GM21423 (cell line): ENCODE results near the gene BOLA2B.
"Not testable (repeated sequence)": the region's sequence is repeated elsewhere in the genome, so short reads cannot be mapped to it uniquely, and the experiment has no call there.

ENCODE experiments used
- ATAC-seq: cut with Tn5 transposase; IDR thresholded peaks from one replicate; pipeline ENCODE4 v1.9.1; 2021; ENCODE audit warnings: mild to moderate bottlenecking, moderate library complexity; ENCODE audit not compliant: unreplicated experiment

The BOLA2B gene

DNA sequence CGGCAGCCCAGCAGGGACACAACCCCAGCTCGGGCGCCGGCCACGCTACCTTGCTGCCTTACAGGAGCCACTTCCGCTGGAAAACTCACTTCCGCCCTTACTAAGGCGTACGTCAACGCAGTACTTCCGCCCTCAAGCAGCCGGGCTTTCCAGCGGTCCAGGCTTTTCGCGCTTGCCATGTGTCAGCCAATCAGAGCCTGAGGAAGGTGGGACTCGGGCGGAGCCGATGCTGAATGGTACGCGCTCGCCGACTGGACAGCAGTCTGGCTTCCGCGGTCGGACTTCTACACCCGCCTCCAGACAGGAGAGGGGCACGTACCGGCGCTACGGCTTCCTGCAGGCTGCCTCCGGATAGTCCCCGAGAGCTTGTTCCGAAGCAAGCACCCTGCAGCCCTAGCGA, at the start of gene BOLA2B, which contains the start of gene SLX1A:
BOLA2B (minus strand) TSS at position 52 of the 400 bp plus-strand sequence. CDS start 71 bp downstream, outside the sequence.
SLX1A (plus strand) TSS at position 261 of the 400 bp plus-strand sequence. CDS start 210 bp downstream, outside the sequence.
- peak; percentile 84 for ATAC-seq

- not testable (repeated sequence) for ATAC-seq
Observed at GRCh38 chr16:30217082-30217481, 23.6 kb upstream of the BOLA2B start.

DNA sequence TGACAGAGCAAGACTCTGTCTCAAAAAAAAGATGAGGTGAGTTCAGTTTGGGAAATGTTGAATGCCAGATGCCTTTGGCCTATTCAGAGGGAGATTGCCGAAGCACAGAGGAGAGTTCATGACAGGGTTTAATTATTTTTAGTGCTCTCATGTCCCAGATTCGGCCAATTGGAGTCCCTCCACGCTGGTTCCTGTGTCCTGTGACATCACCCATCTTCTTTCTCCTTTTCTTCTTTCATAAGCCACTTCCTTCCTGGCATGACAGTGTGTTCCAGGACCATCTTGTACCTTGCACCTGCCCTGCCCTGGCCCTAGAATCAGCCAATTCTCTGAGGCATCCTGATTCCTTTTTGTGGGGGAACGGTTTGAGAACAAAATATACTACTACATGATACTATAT, 17.9 kb upstream of the BOLA2B start:
- not testable (repeated sequence) for ATAC-seq

- ATAC-seq = not testable (repeated sequence)
Observed at GRCh38 chr16:30209032-30209431, 15.6 kb upstream of the BOLA2B start.

- ATAC-seq = not testable (repeated sequence)
Observed at GRCh38 chr16:30207063-30207704, 13.7 kb upstream of the BOLA2B start.

- not testable (repeated sequence) for ATAC-seq
Observed at GRCh38 chr16:30206252-30206651, 12.8 kb upstream of the BOLA2B start.

- ATAC-seq = not testable (repeated sequence)
Observed at GRCh38 chr16:30205541-30206236, 12.2 kb upstream of the BOLA2B start.

DNA sequence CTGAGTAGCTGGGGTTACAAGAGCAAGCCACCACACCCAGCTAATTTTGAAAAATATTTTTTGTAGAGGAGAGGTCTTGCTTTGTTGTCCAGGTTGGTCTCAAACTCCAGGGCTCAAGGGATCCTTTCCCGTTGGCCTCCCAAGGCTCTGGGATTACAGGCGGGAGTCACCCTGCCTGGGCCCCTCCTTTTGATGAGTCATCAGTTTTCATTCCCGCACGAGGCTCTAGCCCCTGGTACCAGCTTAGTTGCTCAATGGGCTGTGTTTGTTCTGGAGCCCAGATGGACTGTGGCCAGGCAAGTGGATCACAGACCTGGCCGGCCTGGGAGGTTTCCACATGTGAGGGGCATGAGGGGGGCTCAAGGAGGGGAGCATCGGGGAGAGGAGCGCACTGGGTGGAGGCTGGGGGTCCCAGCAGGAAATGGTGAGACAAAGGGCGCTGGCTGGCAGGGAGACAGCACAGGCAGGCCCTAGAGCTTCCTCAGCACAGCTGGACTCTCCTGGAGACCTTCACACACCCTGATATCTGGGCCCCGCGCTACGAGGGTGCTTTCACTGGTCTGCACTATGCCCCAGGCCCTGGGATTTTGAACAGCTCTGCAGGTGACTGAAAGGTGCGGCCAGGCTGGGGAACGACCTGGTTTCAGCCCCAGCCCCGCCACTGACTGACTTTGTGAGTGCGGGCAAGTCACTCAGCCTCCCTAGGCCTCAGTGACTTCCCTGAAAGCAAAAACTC, 6.3 kb upstream of the BOLA2B start:
- ATAC-seq = not testable (repeated sequence)

- ATAC-seq = not testable (repeated sequence)
Observed at GRCh38 chr16:30199049-30199448, 5.6 kb upstream of the BOLA2B start, which contains the start of gene SULT1A3. TSS of gene SULT1A3 (plus strand) at chr16:30199255. CDS start at chr16:30200729, 1,474 bp downstream.

DNA sequence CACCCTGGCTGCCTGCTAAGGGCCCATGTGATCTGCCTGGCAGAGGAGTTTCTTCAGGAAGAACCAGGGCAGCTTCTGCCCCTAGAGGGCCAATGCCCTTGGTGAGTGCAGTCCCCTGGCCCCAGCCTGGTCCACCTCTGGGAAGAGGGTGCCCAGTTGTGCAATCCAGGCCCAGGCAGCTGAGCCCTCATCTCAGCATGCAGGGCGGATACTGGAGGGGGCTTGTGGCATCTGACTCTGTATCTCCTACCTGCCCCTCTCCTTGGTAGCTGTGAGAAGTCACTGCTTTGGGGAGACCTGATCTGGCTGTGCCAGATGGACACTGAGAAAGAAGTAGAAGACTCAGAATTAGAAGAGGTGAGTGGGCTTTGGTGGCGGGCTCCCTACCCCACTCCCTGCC, 3.5 kb upstream of the BOLA2B start:
- ATAC-seq = not testable (repeated sequence)

DNA sequence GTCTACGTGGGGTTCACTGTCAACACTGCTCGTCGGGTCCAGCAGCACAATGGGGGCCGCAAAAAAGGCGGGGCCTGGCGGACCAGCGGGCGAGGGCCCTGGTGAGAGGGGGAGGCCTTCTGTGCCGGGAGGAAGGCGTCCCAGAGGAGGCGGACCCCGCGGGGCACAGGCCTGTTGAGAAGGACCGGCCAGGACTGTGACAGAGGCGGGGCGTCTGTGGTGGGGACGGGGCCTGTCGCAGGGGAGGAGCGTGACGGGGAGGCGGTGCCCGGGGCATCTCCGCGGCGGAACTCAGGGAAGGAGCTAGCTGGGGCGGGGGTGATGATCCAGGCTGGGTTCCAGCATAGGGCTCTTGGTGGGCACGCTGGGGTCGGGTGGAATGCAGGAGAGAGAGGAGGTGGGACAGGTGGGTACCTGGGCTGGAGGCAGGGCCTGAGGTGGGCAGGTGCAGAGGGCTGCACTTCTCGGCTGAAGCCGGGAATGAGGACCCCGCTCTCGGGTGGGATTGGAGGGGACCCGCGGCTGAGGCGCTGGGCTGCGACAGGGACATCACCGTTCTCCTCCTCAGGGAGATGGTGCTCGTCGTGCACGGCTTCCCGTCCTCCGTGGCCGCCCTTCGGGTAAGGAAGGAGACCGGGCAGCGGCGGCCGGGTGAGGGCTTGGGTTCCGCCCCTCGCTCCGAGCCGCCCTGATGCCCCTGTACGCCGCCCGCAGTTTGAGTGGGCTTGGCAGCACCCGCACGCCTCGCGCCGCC, 883 bp upstream of the BOLA2B start:
- ATAC-seq = peak; percentile 54

GRCh38 chr16:30193098-30193497, 368 bp downstream of the BOLA2B start:
- peak; percentile 13 for ATAC-seq

- not testable (repeated sequence) for ATAC-seq
Observed at GRCh38 chr16:30191158-30191557, 2.3 kb downstream of the BOLA2B start.

- no peak for ATAC-seq
Observed at GRCh38 chr16:30187971-30188561, 5.4 kb downstream of the BOLA2B start.

DNA sequence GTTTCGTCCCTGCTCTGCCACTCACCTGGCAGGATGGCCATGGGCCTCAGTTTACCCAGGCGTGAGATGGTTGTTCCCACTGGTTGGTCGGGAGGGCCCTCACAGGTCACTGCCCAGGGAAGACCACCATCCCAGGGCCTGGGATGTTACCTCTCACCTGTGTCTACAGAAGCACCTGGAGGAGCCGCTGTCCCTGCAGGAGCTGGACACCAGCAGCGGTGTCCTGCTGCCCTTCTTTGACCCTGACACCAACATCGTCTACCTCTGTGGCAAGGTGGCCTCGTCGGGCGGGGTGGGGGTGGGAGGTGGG, 6.0 kb downstream of the BOLA2B start:
- no peak for ATAC-seq

- no peak for ATAC-seq
Observed at GRCh38 chr16:30186782-30187555, 6.5 kb downstream of the BOLA2B start.

- ATAC-seq = no peak
Observed at GRCh38 chr16:30186444-30186781, 7.1 kb downstream of the BOLA2B start.

DNA sequence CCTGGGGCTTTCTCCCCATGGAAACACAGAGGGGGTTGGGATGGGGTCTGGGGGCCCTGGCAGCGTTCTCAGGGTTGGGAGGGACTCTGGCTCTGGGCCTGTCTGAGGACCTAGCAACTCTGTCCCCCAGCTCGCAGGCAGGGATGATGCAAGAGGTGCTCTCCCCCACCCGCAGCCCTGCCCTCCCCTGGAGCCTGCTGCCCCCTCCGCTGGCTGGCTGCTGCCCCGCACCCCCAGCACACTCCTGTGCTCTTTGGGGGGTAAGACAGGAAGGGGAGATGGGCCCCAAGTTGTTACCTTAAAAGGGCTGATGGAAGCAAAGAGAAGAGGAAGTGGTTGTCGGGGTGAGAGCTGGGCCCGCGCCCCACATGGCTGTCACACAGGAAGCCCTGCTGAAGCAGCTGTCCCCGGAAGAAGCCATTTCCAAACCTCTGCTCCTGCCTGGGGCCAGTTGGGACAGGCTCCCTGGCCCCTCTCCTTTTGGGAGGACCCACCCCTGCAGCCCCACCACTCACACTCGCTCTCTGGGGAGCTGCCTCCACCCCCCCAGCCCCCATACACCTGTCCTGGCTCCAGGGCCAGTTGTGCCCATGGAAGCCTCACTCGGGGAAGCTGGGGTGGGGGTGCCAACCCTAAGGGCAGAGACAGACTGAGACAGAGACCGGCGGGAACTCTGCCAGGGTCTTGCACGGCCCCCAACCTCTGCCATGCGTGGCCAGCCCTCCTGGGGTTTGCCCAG, 7.6 kb downstream of the BOLA2B start:
- ATAC-seq = no peak
